Thymus (tissue), 11 donors: ENCODE data around the gene TRIM45. TPM values are rescaled to one million over a fixed set of nuclear protein-coding genes. Genes with fewer than 3 reads are reported as not detected.

ENCODE experiments used
- DNase-seq, 9 donors: peaks; one replicate each; pipeline ENCODE4 v3.0.0-alpha.2; 2013; ENCODE audit warnings: low spot score in 9 of 9, low read depth in 6 of 9, missing footprints in 1 of 9
- H3K27ac ChIP-seq, 2 donors: one replicate each; pipeline ENCODE4 v1.5.1; 2013; ENCODE audit warnings: control low read depth in 1 of 2, low read depth in 1 of 2, low read length in 1 of 2, mild to moderate bottlenecking in 1 of 2, moderate library complexity in 1 of 2
- H3K27me3 ChIP-seq, 2 donors: one replicate each; pipeline ENCODE4 v1.5.1; 2013; ENCODE audit warnings: low read length in 1 of 2; ENCODE audit not compliant: control insufficient read depth in 2 of 2, insufficient read depth in 1 of 2
- H3K36me3 ChIP-seq, 2 donors: one replicate each; pipeline ENCODE4 v1.5.1; 2013; ENCODE audit warnings: low read length in 1 of 2, mild to moderate bottlenecking in 1 of 2, moderate library complexity in 1 of 2; ENCODE audit not compliant: control insufficient read depth in 2 of 2, insufficient read depth in 2 of 2
- H3K4me1 ChIP-seq, 2 donors: one replicate each; pipeline ENCODE4 v1.5.1; 2013; ENCODE audit warnings: low read length in 2 of 2; ENCODE audit not compliant: control insufficient read depth in 2 of 2, insufficient read depth in 2 of 2
- H3K4me3 ChIP-seq, 2 donors: one replicate each; pipeline ENCODE4 v1.5.1; 2013; ENCODE audit warnings: low read length in 2 of 2, control low read depth in 1 of 2, mild to moderate bottlenecking in 1 of 2
- H3K9me3 ChIP-seq, 2 donors: one replicate each; pipeline ENCODE4 v1.5.1; 2013; ENCODE audit warnings: low read length in 1 of 2, mild to moderate bottlenecking in 1 of 2; ENCODE audit not compliant: control insufficient read depth in 2 of 2, insufficient read depth in 1 of 2
- WGBS: extraction: QIAGEN DNeasy Blood & Tissue Kit; methylation state at CpG from one replicate; pipeline ENCODE4 v1.1.7; 2013; 5-methylcytosine and 5-hydroxymethylcytosine counted together
- polyA plus RNA-seq: library from polyadenylated mRNA; stranded (reverse); fragments of 200-250 nt; gene quantifications from one replicate; pipeline ENCODE4 v1.2.3, GENCODE V29; 2013
- total RNA-seq: library from RNA; stranded (reverse); fragments of 120-200 nt; gene quantifications from one replicate; pipeline ENCODE4 v1.2.4, GENCODE V29; 2013
- donor health status: healthy.

TRIM45 gene
- total and polyA plus RNA-seq, 2 donors = 1.1 to 2.7 TPM

- H3K9me3 ChIP-seq = peaks cover 0 to 4% of the 10 kb centered on the region in 2 donors
- 88% methylated on average over 2 of the region's 2 CpGs for WGBS
- no peaks in the 10 kb centered on the region for H3K4me1 ChIP-seq
- H3K27ac ChIP-seq = no peak overlapping the region
- H3K36me3 ChIP-seq = no peaks in the 10 kb centered on the region
- H3K27me3 ChIP-seq = no peaks in the 10 kb centered on the region
- no peak for DNase-seq
- H3K4me3 ChIP-seq = no peak overlapping the region
Measured at GRCh38 chr1:117150316-117150715, 28.8 kb upstream of the TRIM45 start.

DNA sequence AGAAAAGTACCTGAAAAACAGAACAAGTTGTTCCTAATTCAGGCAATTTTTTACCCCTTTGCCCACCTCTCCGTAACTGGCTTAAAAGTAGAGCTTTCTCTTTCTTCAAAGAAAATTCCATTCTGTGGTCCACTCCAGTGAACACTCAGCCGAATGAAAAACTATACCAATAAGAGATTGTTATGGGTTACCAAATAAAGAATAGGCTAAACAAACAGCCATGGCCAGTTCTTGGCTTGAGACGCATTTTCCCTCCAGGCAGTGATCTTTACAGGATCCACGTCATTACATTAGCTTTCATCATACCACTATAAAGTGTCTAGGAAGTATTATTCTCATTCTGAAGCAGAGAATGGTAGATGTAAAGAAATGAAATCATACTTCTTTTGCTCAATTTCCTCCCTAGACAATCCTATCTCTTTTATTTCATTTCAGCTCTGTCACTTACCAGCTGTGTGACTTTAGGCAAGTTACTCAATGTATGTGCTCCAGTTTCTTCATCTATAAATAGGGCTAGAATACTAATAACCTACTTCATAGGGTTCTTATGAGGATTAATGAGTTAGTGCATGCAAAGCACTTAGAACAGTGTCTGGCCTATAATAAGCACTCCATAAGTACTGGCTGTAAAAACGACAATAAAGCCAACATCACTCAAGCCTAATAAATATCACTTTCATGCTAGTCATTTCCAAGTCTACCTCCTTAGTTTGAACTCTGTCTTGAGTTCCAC lies 26.5 kb upstream of the TRIM45 start:
- no peak overlapping the region for H3K27ac ChIP-seq
- H3K9me3 ChIP-seq = peaks cover 0 to 4% of the 10 kb centered on the region in 2 donors
- no peaks in the 10 kb centered on the region for H3K4me1 ChIP-seq
- no peak for DNase-seq
- no peaks in the 10 kb centered on the region for H3K36me3 ChIP-seq
- H3K27me3 ChIP-seq = no peaks in the 10 kb centered on the region
- no peak overlapping the region for H3K4me3 ChIP-seq
- 95% methylated on average over 5 of the region's 5 CpGs for WGBS

GRCh38 chr1:117147341-117147831 lies 25.8 kb upstream of the TRIM45 start:
- H3K36me3 ChIP-seq = no peaks in the 10 kb centered on the region
- 80% methylated on average over 4 of the region's 4 CpGs for WGBS
- DNase-seq = no peak
- no peaks in the 10 kb centered on the region for H3K4me1 ChIP-seq
- H3K4me3 ChIP-seq = no peak overlapping the region
- H3K9me3 ChIP-seq = peaks cover 0 to 4% of the 10 kb centered on the region in 2 donors
- H3K27ac ChIP-seq = no peak overlapping the region
- no peaks in the 10 kb centered on the region for H3K27me3 ChIP-seq

DNA sequence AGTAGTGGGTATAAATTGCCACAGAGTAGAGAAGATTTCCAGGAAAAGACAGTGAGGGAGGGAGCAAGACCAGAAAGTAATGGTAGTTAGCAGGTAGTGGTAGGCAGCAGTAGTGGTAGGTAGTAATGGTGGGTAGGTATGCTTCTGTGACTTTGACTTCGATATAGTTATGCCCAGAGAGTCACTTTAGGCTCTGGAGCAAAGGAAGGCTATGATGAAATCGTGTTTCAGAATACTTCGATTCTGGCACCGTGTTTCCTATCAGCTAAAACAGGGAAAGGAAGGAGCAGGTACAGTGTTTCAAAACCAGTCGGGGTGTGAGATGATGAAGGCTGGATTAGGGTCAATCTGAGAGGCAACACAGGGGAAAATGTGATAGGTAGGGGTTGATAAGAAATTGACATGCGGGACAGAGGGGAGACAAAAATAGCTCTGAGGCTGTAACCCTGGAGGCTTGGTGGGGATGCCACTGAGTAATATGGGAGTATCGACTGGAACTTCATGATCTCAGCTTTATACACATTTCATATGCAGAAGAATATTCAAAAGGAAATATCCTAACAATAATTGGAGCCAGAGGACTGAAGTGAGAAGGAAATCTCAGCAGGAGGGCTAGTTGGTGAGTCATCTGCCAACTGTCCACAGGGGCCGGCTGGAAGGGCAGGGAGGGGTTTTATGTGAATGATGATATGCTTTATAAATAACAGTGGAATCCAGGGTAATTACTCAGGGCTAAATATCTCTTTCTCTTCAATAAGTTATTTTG lies 25.2 kb upstream of the TRIM45 start:
- no peak for DNase-seq
- peaks cover 0 to 4% of the 10 kb centered on the region in 2 donors for H3K9me3 ChIP-seq
- H3K4me1 ChIP-seq = no peaks in the 10 kb centered on the region
- no peak overlapping the region for H3K27ac ChIP-seq
- H3K36me3 ChIP-seq = no peaks in the 10 kb centered on the region
- no peaks in the 10 kb centered on the region for H3K27me3 ChIP-seq
- no peak overlapping the region for H3K4me3 ChIP-seq
- 95% methylated on average over 8 of the region's 8 CpGs for WGBS

DNA sequence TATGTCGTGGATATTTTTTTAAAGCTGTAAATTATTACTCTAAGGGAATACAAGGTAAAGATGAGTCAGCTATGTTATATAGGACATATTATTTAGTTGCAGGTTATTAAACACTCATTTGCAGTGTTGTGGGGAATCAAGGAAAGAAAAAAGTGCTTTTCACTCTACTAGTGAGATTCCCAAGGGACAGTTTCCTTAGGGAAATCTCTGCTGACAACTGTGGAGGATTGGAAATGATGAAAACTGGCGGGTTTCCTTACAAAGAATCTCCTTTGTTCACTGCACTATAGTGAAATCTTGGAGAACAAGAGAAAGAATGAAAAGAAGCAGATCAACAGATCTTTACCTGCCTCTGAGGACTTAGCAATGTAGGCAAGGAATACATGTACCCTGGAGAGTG lies 24.5 kb upstream of the TRIM45 start:
- Histone ChIP-seq H3K4me3 (no peak overlapping the region), H3K4me1 (no peaks in the 10 kb centered on the region), H3K27me3 (no peaks in the 10 kb centered on the region), H3K36me3 (no peaks in the 10 kb centered on the region), H3K27ac (no peak overlapping the region), H3K9me3 (no peaks in the 10 kb centered on the region)
- 92% methylated on average over 2 of the region's 2 CpGs for WGBS
- no peak for DNase-seq

DNA sequence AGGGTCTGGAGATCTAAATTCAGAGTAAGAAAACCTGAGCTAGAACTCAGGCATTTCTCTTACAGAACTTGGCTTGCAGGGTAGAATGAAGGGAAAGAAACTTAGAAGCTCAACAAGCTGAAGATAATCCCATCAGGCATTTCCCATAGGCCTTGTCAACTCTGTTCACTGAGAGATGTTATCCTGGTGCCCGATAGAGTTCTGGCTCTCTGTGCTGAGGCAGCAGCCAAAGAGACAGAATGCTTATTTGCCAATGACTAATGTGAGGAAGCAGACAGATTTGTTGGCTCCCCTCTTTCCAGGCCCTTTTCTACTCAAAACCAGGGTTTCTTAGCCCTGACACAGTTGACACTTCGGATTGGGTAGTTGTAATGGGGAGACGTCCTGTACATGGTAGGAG lies 22.3 kb upstream of the TRIM45 start:
- 95% methylated on average over 3 of the region's 3 CpGs for WGBS
- Histone ChIP-seq H3K4me3 (no peak overlapping the region), H3K27me3 (no peaks in the 10 kb centered on the region), H3K4me1 (no peaks in the 10 kb centered on the region), H3K36me3 (no peaks in the 10 kb centered on the region), H3K27ac (no peak overlapping the region), H3K9me3 (no peaks in the 10 kb centered on the region)
- DNase-seq = no peak

GRCh38 chr1:117143172-117143571 lies 21.6 kb upstream of the TRIM45 start:
- H3K4me3 ChIP-seq = no peak overlapping the region
- H3K9me3 ChIP-seq = no peaks in the 10 kb centered on the region
- H3K27me3 ChIP-seq = no peaks in the 10 kb centered on the region
- H3K36me3 ChIP-seq = no peaks in the 10 kb centered on the region
- H3K27ac ChIP-seq = no peak overlapping the region
- no peaks in the 10 kb centered on the region for H3K4me1 ChIP-seq
- no peak for DNase-seq

DNA sequence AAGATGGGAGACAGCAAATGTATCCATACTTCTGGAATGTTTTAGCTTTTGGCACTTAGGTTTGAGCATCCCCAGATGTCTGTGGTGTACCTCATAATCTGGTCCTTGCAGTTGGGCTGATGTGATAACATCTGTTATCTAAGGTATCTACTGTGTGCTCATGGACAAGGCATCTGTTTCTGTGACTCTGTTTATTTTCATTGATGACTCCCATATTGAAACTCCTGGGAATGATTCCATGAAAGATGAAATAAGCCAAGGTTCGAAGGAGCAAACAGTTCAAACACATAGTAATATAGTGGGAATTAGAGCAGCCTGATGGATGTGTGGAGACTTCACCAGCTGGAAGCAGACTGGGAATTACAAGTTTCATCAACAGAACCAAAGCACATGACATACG lies 20.7 kb upstream of the TRIM45 start:
- no peaks in the 10 kb centered on the region for H3K4me1 ChIP-seq
- no peaks in the 10 kb centered on the region for H3K36me3 ChIP-seq
- WGBS = 95% methylated on average over 2 of the region's 2 CpGs
- H3K4me3 ChIP-seq = no peak overlapping the region
- DNase-seq = no peak
- no peak overlapping the region for H3K27ac ChIP-seq
- H3K9me3 ChIP-seq = no peaks in the 10 kb centered on the region
- no peaks in the 10 kb centered on the region for H3K27me3 ChIP-seq

GRCh38 chr1:117138561-117138960 lies 17.0 kb upstream of the TRIM45 start:
- no peak for DNase-seq
- H3K27ac ChIP-seq = no peak overlapping the region
- no peaks in the 10 kb centered on the region for H3K27me3 ChIP-seq
- no peaks in the 10 kb centered on the region for H3K4me1 ChIP-seq
- H3K36me3 ChIP-seq = no peaks in the 10 kb centered on the region
- WGBS = 98% methylated on average over 1 of the region's 1 CpG
- H3K9me3 ChIP-seq = no peaks in the 10 kb centered on the region
- no peak overlapping the region for H3K4me3 ChIP-seq
